Measurements from ENCODE around the gene NR4A1.

GRCh38 chr12:52073531-52074381 is 22.5 kb downstream of the NR4A1 start:
- TF ChIP-seq CTCF (IDR thresholded peaks at IDR 0.05; ENCODE audit: low read depth, low read length, poor library complexity, severe bottlenecking), result no peak
- no peak for TF ChIP-seq EZH2phosphoT487 (IDR thresholded peaks at IDR 0.05; ENCODE audit: borderline replicate concordance, low read length)

Data from DOHH2 (cell line).